Ovary (tissue), 3 donors: ENCODE data around the gene ZNF397.

Experiments
- EP300 ChIP-seq: sonication (generic); formaldehyde crosslinking; IDR thresholded peaks from one replicate; pipeline ENCODE4 v1.6.1; 2017; ENCODE audit warnings: antibody characterized with exemption
- TF ChIP-seq, protein P1 (sequence below), 3 donors: fragments of 450-650 bp in 2 of 3; fragments of 200-600 bp in 1 of 3; IDR thresholded peaks; one replicate each; pipeline versions ENCODE4 v1.5.1 to v1.8.0; 2016 to 2022; ENCODE audit warnings: antibody characterized with exemption in 3 of 3, mild to moderate bottlenecking in 1 of 3
- donor health status: DM: no; HTN: no; CAD: no.

DNA sequence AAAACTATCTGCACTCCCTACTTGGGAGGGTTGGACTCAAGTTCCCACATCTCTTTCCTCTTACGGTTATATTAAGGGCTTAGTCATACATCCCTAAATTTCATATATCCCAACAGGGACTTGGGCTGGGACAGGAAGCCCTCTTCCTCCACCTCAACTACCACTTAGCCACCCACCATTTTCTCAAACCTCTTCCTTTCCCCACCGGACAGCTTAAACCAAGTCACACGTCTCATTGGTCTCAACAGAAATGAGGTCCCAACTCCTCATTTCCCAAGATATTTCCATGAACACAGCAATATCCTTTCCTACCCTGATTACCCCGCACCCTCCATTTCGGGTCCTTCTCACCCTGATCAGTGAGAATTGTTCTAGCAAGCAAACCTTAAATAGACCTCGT, 48.5 kb downstream of the ZNF397 start:
- no peak for TF ChIP-seq EP300
- TF ChIP-seq, protein P1, sequence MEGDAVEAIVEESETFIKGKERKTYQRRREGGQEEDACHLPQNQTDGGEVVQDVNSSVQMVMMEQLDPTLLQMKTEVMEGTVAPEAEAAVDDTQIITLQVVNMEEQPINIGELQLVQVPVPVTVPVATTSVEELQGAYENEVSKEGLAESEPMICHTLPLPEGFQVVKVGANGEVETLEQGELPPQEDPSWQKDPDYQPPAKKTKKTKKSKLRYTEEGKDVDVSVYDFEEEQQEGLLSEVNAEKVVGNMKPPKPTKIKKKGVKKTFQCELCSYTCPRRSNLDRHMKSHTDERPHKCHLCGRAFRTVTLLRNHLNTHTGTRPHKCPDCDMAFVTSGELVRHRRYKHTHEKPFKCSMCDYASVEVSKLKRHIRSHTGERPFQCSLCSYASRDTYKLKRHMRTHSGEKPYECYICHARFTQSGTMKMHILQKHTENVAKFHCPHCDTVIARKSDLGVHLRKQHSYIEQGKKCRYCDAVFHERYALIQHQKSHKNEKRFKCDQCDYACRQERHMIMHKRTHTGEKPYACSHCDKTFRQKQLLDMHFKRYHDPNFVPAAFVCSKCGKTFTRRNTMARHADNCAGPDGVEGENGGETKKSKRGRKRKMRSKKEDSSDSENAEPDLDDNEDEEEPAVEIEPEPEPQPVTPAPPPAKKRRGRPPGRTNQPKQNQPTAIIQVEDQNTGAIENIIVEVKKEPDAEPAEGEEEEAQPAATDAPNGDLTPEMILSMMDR (IDR thresholded peaks at IDR 0.05): no peak
